IMR-90 (cell line): ENCODE measurements around the gene COX17. TPM values are rescaled to one million over a fixed set of nuclear protein-coding genes. Genes with fewer than 3 reads are reported as not detected.
A peak's percentile ranks its signal among the peaks of the same experiment; 100 is the strongest.

Source experiments
- ATAC-seq: fragments of 200-7000 bp; cut with Tn5 transposase; 2 replicates; pipeline ENCODE4 v1.9.1; 2020; ENCODE audit warnings: low read depth, mild to moderate bottlenecking, moderate library complexity
- BruUV-seq: library from RNA; stranded (reverse); fragments of 400-500 nt; replicated peaks from 2 replicates; lab custom pipeline; 2021; lab: Mats Ljungman, UMichigan
- CTCF ChIA-PET: fragments of 300-600 bp; formaldehyde crosslinking; extraction: SDS; loops from one replicate; lab custom pipeline; 2021; ENCODE audit warnings: antibody characterized with exemption; lab: Yijun Ruan, JAX
- POLR2A ChIA-PET: fragments of 300-600 bp; sonication (Branson Sonifier 250); formaldehyde crosslinking; loops from one replicate; lab custom pipeline; 2022; ENCODE audit warnings: antibody characterized with exemption; ENCODE audit not compliant: unreplicated experiment; lab: Charles Lee
- DNase-seq: peaks from one replicate; pipeline ENCODE4 v3.0.0; 2013
- H2AFZ ChIP-seq: replicated peaks from 2 replicates; pipeline ENCODE3; 2013; ENCODE audit warnings: low read length, mild to moderate bottlenecking; ENCODE audit not compliant: poor library complexity
- H2AK5ac ChIP-seq: 2 replicates; pipeline ENCODE4 v1.6.1; 2013; ENCODE audit warnings: low read depth, low read length, inconsistent platforms
- H2AK9ac ChIP-seq: replicated peaks from 2 replicates; pipeline ENCODE3; 2013; ENCODE audit warnings: mild to moderate bottlenecking, low read depth, low read length, moderate library complexity; ENCODE audit not compliant: poor library complexity
- H2BK120ac ChIP-seq: 2 replicates; pipeline ENCODE4 v1.6.1; 2013; ENCODE audit warnings: low read depth, low read length, inconsistent platforms
- H2BK15ac ChIP-seq: 3 replicates; pipeline ENCODE4 v1.6.1; 2013; ENCODE audit warnings: low read depth, low read length, inconsistent platforms
- H2BK20ac ChIP-seq: 2 replicates; pipeline ENCODE4 v1.6.1; 2013; ENCODE audit warnings: low read depth, mild to moderate bottlenecking, inconsistent platforms, low read length, moderate library complexity
- H2BK5ac ChIP-seq: 2 replicates; pipeline ENCODE4 v1.6.1; 2013; ENCODE audit warnings: mild to moderate bottlenecking, low read depth, low read length, inconsistent platforms; ENCODE audit not compliant: poor library complexity, severe bottlenecking
- H3K14ac ChIP-seq: replicated peaks from 2 replicates; pipeline ENCODE4 v1.6.1; 2013; ENCODE audit warnings: low read depth, low read length, inconsistent platforms
- H3K18ac ChIP-seq: 2 replicates; pipeline ENCODE4 v1.6.1; 2013; ENCODE audit warnings: low read depth, low read length, control low read depth
- H3K23ac ChIP-seq: 2 replicates; pipeline ENCODE4 v1.6.1; 2013; ENCODE audit warnings: low read depth, low read length, inconsistent platforms
- H3K27ac ChIP-seq: 2 replicates; pipeline ENCODE4 v1.5.1; 2013; ENCODE audit warnings: mild to moderate bottlenecking, control low read depth, low read length; ENCODE audit not compliant: insufficient read depth
- H3K27me3 ChIP-seq: 2 replicates; pipeline ENCODE4 v1.6.1; 2013; ENCODE audit warnings: low read length; ENCODE audit not compliant: control insufficient read depth, insufficient read depth
- H3K36me3 ChIP-seq: 2 replicates; pipeline ENCODE4 v1.6.1; 2013; ENCODE audit warnings: low read length, mixed read lengths; ENCODE audit not compliant: control insufficient read depth, insufficient read depth
- H3K4ac ChIP-seq: 2 replicates; pipeline ENCODE4 v1.6.1; 2013; ENCODE audit warnings: low read depth, low read length, inconsistent platforms
- H3K4me1 ChIP-seq: 2 replicates; pipeline ENCODE4 v1.6.1; 2013; ENCODE audit warnings: low read length, mixed read lengths; ENCODE audit not compliant: control insufficient read depth, insufficient read depth
- H3K4me2 ChIP-seq: 2 replicates; pipeline ENCODE4 v1.6.1; 2013; ENCODE audit warnings: low read depth, mild to moderate bottlenecking, control low read depth, low read length, moderate library complexity
- H3K4me3 ChIP-seq: 2 replicates; pipeline ENCODE4 v1.5.1; 2013; ENCODE audit warnings: low read depth, mild to moderate bottlenecking, control low read depth, low read length, moderate library complexity; ENCODE audit not compliant: insufficient read depth
- H3K56ac ChIP-seq: 2 replicates; pipeline ENCODE4 v1.6.1; 2013; ENCODE audit warnings: low read length, inconsistent platforms; ENCODE audit not compliant: insufficient read depth; ENCODE audit errors: extremely low read depth
- H3K79me1 ChIP-seq, 2 experiments: 2 replicates each; pipeline ENCODE4 v1.6.1; 2013; ENCODE audit warnings: low read length in 2 of 2, inconsistent platforms in 1 of 2, low read depth in 1 of 2
- H3K9ac ChIP-seq: 2 replicates; pipeline ENCODE4 v1.6.1; 2013; ENCODE audit warnings: low read depth, low read length, control low read depth
- H3K9me1 ChIP-seq: 2 replicates; pipeline ENCODE4 v1.6.1; 2013; ENCODE audit warnings: low read length, inconsistent platforms; ENCODE audit not compliant: insufficient read depth
- H3K9me3 ChIP-seq: 2 replicates; pipeline ENCODE4 v1.6.1; 2013; ENCODE audit warnings: low read length; ENCODE audit not compliant: control insufficient read depth, insufficient read depth
- H4K20me1 ChIP-seq: 2 replicates; pipeline ENCODE4 v1.6.1; 2013; ENCODE audit warnings: low read length, inconsistent platforms; ENCODE audit not compliant: insufficient read depth
- H4K5ac ChIP-seq: 2 replicates; pipeline ENCODE4 v1.6.1; 2013; ENCODE audit warnings: mild to moderate bottlenecking, low read depth, low read length, control low read depth
- H4K8ac ChIP-seq, 2 experiments: 2 replicates each; pipeline ENCODE4 v1.6.1; 2013; ENCODE audit warnings: low read depth in 2 of 2, low read length in 2 of 2, control low read depth in 1 of 2, inconsistent platforms in 1 of 2
- H4K91ac ChIP-seq: 2 replicates; pipeline ENCODE4 v1.6.1; 2013; ENCODE audit warnings: low read depth, low read length, inconsistent platforms; ENCODE audit not compliant: insufficient read depth
- BHLHE40 ChIP-seq: fragments of 150-350 bp; IDR thresholded peaks from 2 replicates; pipeline ENCODE4 v1.6.1; 2016; ENCODE audit warnings: mild to moderate bottlenecking, low read depth, low read length
- CEBPB ChIP-seq: IDR thresholded peaks from 2 replicates; pipeline ENCODE4 v1.6.1; 2012; ENCODE audit warnings: low read depth, low read length, improper control_type of control experiment
- CHD1 ChIP-seq: IDR thresholded peaks from 2 replicates; pipeline ENCODE4 v1.6.1; 2012; ENCODE audit warnings: low read depth, low read length, improper control_type of control experiment
- CTCF ChIP-seq: conservative IDR thresholded peaks from 2 replicates; pipeline ENCODE4 v1.5.1; 2012; ENCODE audit warnings: mild to moderate bottlenecking, low read depth, low read length, improper control_type of control experiment
- ELK1 ChIP-seq: fragments of 150-350 bp; IDR thresholded peaks from 2 replicates; pipeline ENCODE4 v1.6.1; 2016; ENCODE audit warnings: low read depth, mild to moderate bottlenecking, low read length, moderate library complexity, borderline replicate concordance
- FOS ChIP-seq: fragments of 150-350 bp; IDR thresholded peaks from 2 replicates; pipeline ENCODE4 v1.6.1; 2016; ENCODE audit warnings: low read depth, low read length
- MAFK ChIP-seq: IDR thresholded peaks from 2 replicates; pipeline ENCODE4 v1.6.1; 2012; ENCODE audit warnings: low read depth, low read length, improper control_type of control experiment
- MAZ ChIP-seq: IDR thresholded peaks from 2 replicates; pipeline ENCODE4 v1.6.1; 2012; ENCODE audit warnings: low read depth, mild to moderate bottlenecking, low read length, improper control_type of control experiment, moderate library complexity, borderline replicate concordance
- MXI1 ChIP-seq: IDR thresholded peaks from 2 replicates; pipeline ENCODE4 v1.6.1; 2012; ENCODE audit warnings: low read depth, mild to moderate bottlenecking, low read length, moderate library complexity, borderline replicate concordance
- NFE2L2 ChIP-seq: fragments of 150-350 bp; IDR thresholded peaks from 2 replicates; pipeline ENCODE4 v1.6.1; 2016; ENCODE audit warnings: low read depth, mild to moderate bottlenecking, low read length
- POLR2A ChIP-seq: IDR thresholded peaks from 2 replicates; pipeline ENCODE4 v1.6.1; 2012; ENCODE audit warnings: mild to moderate bottlenecking, low read depth, low read length
- RAD21 ChIP-seq: IDR thresholded peaks from 2 replicates; pipeline ENCODE4 v1.6.1; 2012; ENCODE audit warnings: low read length, improper control_type of control experiment
- RCOR1 ChIP-seq: IDR thresholded peaks from 2 replicates; pipeline ENCODE4 v1.6.1; 2012; ENCODE audit warnings: mild to moderate bottlenecking, low read length, improper control_type of control experiment; ENCODE audit not compliant: insufficient replicate concordance
- SMC3 ChIP-seq: fragments of 150-350 bp; IDR thresholded peaks from 2 replicates; pipeline ENCODE4 v1.6.1; 2016; ENCODE audit warnings: low read depth, mild to moderate bottlenecking, antibody characterized with exemption, low read length, moderate library complexity
- USF2 ChIP-seq: fragments of 150-350 bp; IDR thresholded peaks from 2 replicates; pipeline ENCODE4 v1.6.1; 2017; ENCODE audit warnings: mild to moderate bottlenecking, antibody characterized with exemption, low read length, low read depth
- WGBS, 2 experiments: methylation state at CpG; one replicate each; pipeline versions ENCODE4 v1.1.5 to v1.1.7; 2013; ENCODE audit warnings: missing lambda C conversion rate in 2 of 2; ENCODE audit not compliant: insufficient read length in 1 of 2; ENCODE audit errors: extremely low coverage in 2 of 2; 5-methylcytosine and 5-hydroxymethylcytosine counted together
- dilution Hi-C: fragments of 300-500 bp; cut with HindIII; formaldehyde crosslinking; loops from one replicate; pipeline ENCODE4 v1.14.3; 2018; ENCODE audit warnings: low sequenced_read_pairs; ENCODE audit not compliant: unreplicated experiment
- in situ Hi-C: fragments of 300-500 bp; cut with MboI; formaldehyde crosslinking; loops from 3 replicates; pipeline ENCODE4 v1.14.3; 2019; ENCODE audit warnings: low sequenced_read_pairs, inconsistent platforms, mixed read lengths
- intact Hi-C: fragments of 100-400 bp; cut with micrococcal nuclease; formaldehyde crosslinking; loops from 2 replicates; pipeline ENCODE4 v1.10.0; 2022
- polyA plus RNA-seq, 3 experiments: library from polyadenylated mRNA; depleted of rRNA; stranded (reverse); fragments of >200 nt; gene quantifications; 2 replicates each; pipeline ENCODE4 v1.2.3, GENCODE V29; 2012; ENCODE audit warnings: low replicate concordance in 1 of 3
- total RNA-seq: library from RNA; depleted of rRNA; stranded (reverse); fragments of >200 nt; gene quantifications from 2 replicates; pipeline ENCODE4 v1.2.3, GENCODE V29; 2012

COX17 gene
- total and polyA plus RNA-seq, 2 of the 4 experiments (the other 2 are of a cell fraction) = 2.0 to 24.5 TPM

- dilution Hi-C loops = no loop called here
- peak; percentile 17 for DNase-seq
Measured at GRCh38 chr3:119631516-119631915, 45.7 kb downstream of the COX17 start.

More at GRCh38 chr3:119631516-119631915, 45.7 kb downstream of the COX17 start:
- Histone ChIP-seq H3K4ac (peak overlapping the region; percentile 64; the same call in 1 of the 2 replicates), H3K36me3 (no peaks in the 10 kb centered on the region), H3K18ac (peak overlapping the region; percentile 38; the same call in 1 of the 2 replicates), H4K91ac (no peak overlapping the region), H3K9me3 (no peaks in the 10 kb centered on the region), H2AK5ac (no peak overlapping the region), H4K8ac (peak overlapping the region; percentile 12 to 18; a peak in 3 of 4 replicates), H3K4me3 (no peak overlapping the region), H3K27me3 (no peaks in the 10 kb centered on the region), H2BK20ac (peak overlapping the region; percentile 50; the same call in 1 of the 2 replicates), H3K56ac (no peak overlapping the region), H2AFZ (no peak overlapping the region), H3K9ac (no peak overlapping the region), H4K5ac (no peak overlapping the region), H3K79me1 (no peaks in the 10 kb centered on the region), H3K9me1 (no peaks in the 10 kb centered on the region; the same call in 1 of the 2 replicates), H2BK15ac (no peak overlapping the region), H3K4me2 (no peak overlapping the region), H3K27ac (no peak overlapping the region), H3K23ac (peak overlapping the region; percentile 56), H2AK9ac (no peak overlapping the region), H2BK5ac (no peak overlapping the region), H3K14ac (peak overlapping the region; percentile 52; the same call in 1 of the 2 replicates), H4K20me1 (no peaks in the 10 kb centered on the region), H3K4me1 (peaks cover 12% of the 10 kb centered on the region), H2BK120ac (peak overlapping the region; percentile 80)
- BruUV-seq = no TSS peak
- ATAC-seq = no peak
- no CpG with 5 or more reads among the region's 3 CpGs for WGBS, 2 experiments
- ChIA-PET CTCF (interaction anchor here (0.7 kb wide), 2 partner anchors 52 to 175 kb away, joined by 3 to 4 read pairs; no protein-coding TSS in a partner anchor), POLR2A (no interaction called here)
- TF ChIP-seq BHLHE40 = no peak
- TF ChIP-seq CEBPB = no peak
- no peak for TF ChIP-seq ELK1
- TF ChIP-seq MAFK = no peak
- TF ChIP-seq SMC3 = no peak
- TF ChIP-seq CTCF = no peak
- TF ChIP-seq MXI1 = no peak
- no peak for TF ChIP-seq POLR2A
- no peak for TF ChIP-seq NFE2L2
- no peak for TF ChIP-seq RCOR1
- TF ChIP-seq CHD1 = no peak
- TF ChIP-seq USF2 = no peak
- no peak for TF ChIP-seq MAZ
- no peak for TF ChIP-seq RAD21
- no peak for TF ChIP-seq FOS
- intact Hi-C loops (no loop called here), in situ Hi-C loops (no loop called here)
